ENCODE results near the gene PIP5K1A. TPM values are rescaled to one million over a fixed set of nuclear protein-coding genes. Genes with fewer than 3 reads are reported as not detected.

The PIP5K1A gene
- total and polyA plus RNA-seq, 2 experiments from 2014 or later = 21.6 to 91.3 TPM

DNA sequence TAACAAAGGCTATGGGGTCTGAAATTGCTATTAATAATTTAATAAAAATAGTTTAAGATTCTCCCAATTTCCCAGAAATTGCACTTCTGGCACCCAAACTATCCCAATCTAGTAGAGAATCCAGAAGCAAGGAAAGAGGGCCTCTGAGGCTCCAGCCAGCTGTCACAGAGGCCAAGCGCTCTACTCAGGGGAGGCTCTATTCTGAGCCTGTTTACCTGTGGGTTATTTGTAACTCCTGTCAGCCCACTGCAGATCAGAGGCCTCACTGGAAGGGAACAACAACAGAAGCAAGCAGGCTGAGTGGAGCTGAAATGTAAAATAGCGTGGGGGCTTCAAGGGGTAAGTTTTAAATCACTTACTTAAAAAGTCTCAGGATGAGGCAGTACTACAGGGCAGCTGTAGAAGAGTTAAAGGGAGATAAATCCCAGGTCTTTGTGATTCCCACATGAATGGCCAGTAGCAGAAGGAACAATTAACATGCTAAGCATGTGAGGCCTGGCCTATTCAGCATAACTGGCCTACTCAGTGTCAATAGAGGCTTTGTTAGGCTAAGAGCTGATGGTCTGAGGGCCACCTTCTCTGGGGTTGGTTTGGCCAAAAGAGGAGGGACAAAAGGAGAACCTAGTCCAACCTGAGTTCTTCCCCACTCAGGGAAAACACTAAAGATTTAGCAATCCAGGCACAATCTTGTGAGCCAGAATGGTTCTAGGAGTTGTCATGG is 96.5 kb downstream of the PIP5K1A start:
- H3K9me3 ChIP-seq (ENCODE audit: low read depth) = no peaks in the 10 kb centered on the region
- H3K4me3 ChIP-seq = no peak overlapping the region
- peaks cover 53% of the 10 kb centered on the region for H3K36me3 ChIP-seq
- H3K27ac ChIP-seq = peak overlapping the region; percentile 23
- TF ChIP-seq CTCF (IDR thresholded peaks at IDR 0.05; ENCODE audit: low read depth, low read length) = no peak
- DNase-seq (ENCODE audit: low read depth in 1 of 2, low spot score in 1 of 2) = no peak
- H3K4me1 ChIP-seq (ENCODE audit: low read depth) = no peaks in the 10 kb centered on the region
- H3K27me3 ChIP-seq = no peaks in the 10 kb centered on the region

Other genes starting within 250 kb of the PIP5K1A start
- 64.7 and 65.0 TPM in 2 replicates for gene CERS2, start 223.7 kb upstream of the PIP5K1A start, total RNA-seq
- gene CERS2, start 223.7 kb upstream of the PIP5K1A start, polyA plus RNA-seq = 119 and 124 TPM in 2 replicates
- 0.21 and 1.7 TPM in 2 replicates for gene ANXA9, start 216.3 kb upstream of the PIP5K1A start, total RNA-seq
- gene ANXA9, start 216.3 kb upstream of the PIP5K1A start, polyA plus RNA-seq = 1.4 and 2.0 TPM in 2 replicates
- gene MINDY1, start 191.7 kb upstream of the PIP5K1A start, total RNA-seq = 29.3 and 35.6 TPM in 2 replicates
- 11.5 and 18.9 TPM in 2 replicates for gene MINDY1, start 191.7 kb upstream of the PIP5K1A start, polyA plus RNA-seq
- gene PRUNE1, start 190.1 kb upstream of the PIP5K1A start, total RNA-seq = 44.1 and 51.6 TPM in 2 replicates
- 52.2 and 67.3 TPM in 2 replicates for gene PRUNE1, start 190.1 kb upstream of the PIP5K1A start, polyA plus RNA-seq
- gene BNIPL, start 162.0 kb upstream of the PIP5K1A start, total RNA-seq = 0.66 and 1.3 TPM in 2 replicates
- 0.65 and 1.3 TPM in 2 replicates for gene BNIPL, start 162.0 kb upstream of the PIP5K1A start, polyA plus RNA-seq
- gene C1orf56, start 150.8 kb upstream of the PIP5K1A start, total RNA-seq = 11.6 and 13.6 TPM in 2 replicates
- gene C1orf56, start 150.8 kb upstream of the PIP5K1A start, polyA plus RNA-seq = 15.6 TPM in 2 replicates
- 42.8 and 49.3 TPM in 2 replicates for gene CDC42SE1, start 138.9 kb upstream of the PIP5K1A start, total RNA-seq
- 24.0 and 25.4 TPM in 2 replicates for gene CDC42SE1, start 138.9 kb upstream of the PIP5K1A start, polyA plus RNA-seq
- 15.1 and 30.1 TPM in 2 replicates for gene MLLT11, start 138.2 kb upstream of the PIP5K1A start, total RNA-seq
- 54.5 and 91.6 TPM in 2 replicates for gene MLLT11, start 138.2 kb upstream of the PIP5K1A start, polyA plus RNA-seq
- 2.9 and 4.6 TPM in 2 replicates for gene GABPB2, start 127.8 kb upstream of the PIP5K1A start, total RNA-seq
- gene GABPB2, start 127.8 kb upstream of the PIP5K1A start, polyA plus RNA-seq = 1.6 and 1.7 TPM in 2 replicates
- 22.0 and 28.1 TPM in 2 replicates for gene SEMA6C, start 51.9 kb upstream of the PIP5K1A start, total RNA-seq
- gene SEMA6C, start 51.9 kb upstream of the PIP5K1A start, polyA plus RNA-seq = 23.3 and 29.9 TPM in 2 replicates
- gene TNFAIP8L2, start 41.9 kb upstream of the PIP5K1A start, total RNA-seq = 0.45 TPM in 1 of 2 replicates, not detected in the other
- gene TNFAIP8L2, start 41.9 kb upstream of the PIP5K1A start, polyA plus RNA-seq = 0.20 and 0.39 TPM in 2 replicates
- 19.7 and 26.7 TPM in 2 replicates for gene LYSMD1, start 32.6 kb upstream of the PIP5K1A start, total RNA-seq
- 4.9 and 8.0 TPM in 2 replicates for gene LYSMD1, start 32.6 kb upstream of the PIP5K1A start, polyA plus RNA-seq
- gene SCNM1, start 32.4 kb upstream of the PIP5K1A start, total RNA-seq = 30.8 and 50.9 TPM in 2 replicates
- 66.5 and 80.7 TPM in 2 replicates for gene SCNM1, start 32.4 kb upstream of the PIP5K1A start, polyA plus RNA-seq
- 0.48 TPM in 1 of 2 replicates, not detected in the other for gene TMOD4, start 22.6 kb upstream of the PIP5K1A start, total RNA-seq
- 0.44 TPM in 1 of 2 replicates, not detected in the other for gene TMOD4, start 22.6 kb upstream of the PIP5K1A start, polyA plus RNA-seq
- 47.5 and 60.0 TPM in 2 replicates for gene VPS72, start 8.4 kb upstream of the PIP5K1A start, total RNA-seq
- gene VPS72, start 8.4 kb upstream of the PIP5K1A start, polyA plus RNA-seq = 64.7 and 82.7 TPM in 2 replicates
- gene PSMD4, start 56.2 kb downstream of the PIP5K1A start, total RNA-seq = 140 and 199 TPM in 2 replicates
- 246 and 277 TPM in 2 replicates for gene PSMD4, start 56.2 kb downstream of the PIP5K1A start, polyA plus RNA-seq
- 31.9 and 48.5 TPM in 2 replicates for gene ZNF687, start 83.7 kb downstream of the PIP5K1A start, total RNA-seq
- gene ZNF687, start 83.7 kb downstream of the PIP5K1A start, polyA plus RNA-seq = 3.6 and 5.4 TPM in 2 replicates
- gene PI4KB, start 128.9 kb downstream of the PIP5K1A start, total RNA-seq = 35.7 and 53.5 TPM in 2 replicates
- gene PI4KB, start 128.9 kb downstream of the PIP5K1A start, polyA plus RNA-seq = 46.0 and 62.6 TPM in 2 replicates
- gene RFX5, start 148.7 kb downstream of the PIP5K1A start, total RNA-seq = 67.8 and 87.2 TPM in 2 replicates
- gene RFX5, start 148.7 kb downstream of the PIP5K1A start, polyA plus RNA-seq = 51.3 and 52.4 TPM in 2 replicates
- 47.1 and 73.5 TPM in 2 replicates for gene SELENBP1, start 174.2 kb downstream of the PIP5K1A start, total RNA-seq
- gene SELENBP1, start 174.2 kb downstream of the PIP5K1A start, polyA plus RNA-seq = 43.6 and 69.0 TPM in 2 replicates
- gene PSMB4, start 201.0 kb downstream of the PIP5K1A start, total RNA-seq = 220 and 354 TPM in 2 replicates
- 71.1 and 104 TPM in 2 replicates for gene PSMB4, start 201.0 kb downstream of the PIP5K1A start, polyA plus RNA-seq